Peyer's patch (tissue), 4 donors: Measurements from ENCODE around the gene BRAF. TPM values are rescaled to one million over a fixed set of nuclear protein-coding genes. Genes with fewer than 3 reads are reported as not detected.

Experiments used
- DNase-seq, 3 donors: peaks; one replicate each; pipeline ENCODE4 v3.0.0-alpha.2; 2017 to 2019
- H3K27ac ChIP-seq, 4 donors: fragments of 200-600 bp; sonication (generic); one replicate each; pipeline ENCODE4 v1.5.1; 2016 to 2019
- H3K27me3 ChIP-seq, 2 donors: fragments of 200-600 bp; sonication (generic); one replicate each; pipeline ENCODE4 v1.5.1; 2019
- H3K36me3 ChIP-seq, 3 donors: fragments of 200-600 bp; sonication (generic); one replicate each; pipeline ENCODE4 v1.5.1; 2016 to 2019
- H3K4me1 ChIP-seq, 4 donors: fragments of 200-600 bp; sonication (generic); one replicate each; pipeline ENCODE4 v1.5.1; 2016 to 2019
- H3K4me3 ChIP-seq, 4 donors: fragments of 200-600 bp; sonication (generic); 1 replicate in 3 of 4; 2 replicates in 1 of 4; pipeline ENCODE4 v1.5.1; 2016 to 2019; ENCODE audit warnings: mild to moderate bottlenecking in 1 of 4
- H3K9me3 ChIP-seq, 4 donors: fragments of 200-600 bp; sonication (generic); one replicate each; pipeline ENCODE4 v1.5.1; 2016 to 2019; ENCODE audit warnings: mild to moderate bottlenecking in 1 of 4
- CTCF ChIP-seq, 6 experiments: fragments of 450-650 bp in 4 of 6; fragments of 200-600 bp in 2 of 6; sonication (generic) in 1 of 6; IDR thresholded peaks; one replicate each; pipeline ENCODE4 v1.5.1; 2017 to 2019; ENCODE audit warnings: antibody characterized with exemption in 6 of 6, mild to moderate bottlenecking in 3 of 6, moderate library complexity in 1 of 6
- POLR2A ChIP-seq, 2 donors: fragments of 450-650 bp; IDR thresholded peaks; one replicate each; pipeline ENCODE4 v1.5.1; 2017; ENCODE audit warnings: antibody characterized with exemption in 2 of 2, mild to moderate bottlenecking in 2 of 2, moderate library complexity in 2 of 2
- total RNA-seq, 4 donors: library from RNA; depleted of rRNA; stranded (reverse); fragments of >200 nt; gene quantifications; one replicate each; pipeline ENCODE4 v1.1.0, GENCODE V29; 2016

Gene BRAF
- total RNA-seq, 4 donors from 2014 or later, result 26.3 to 97.4 (median 47.6) TPM

- no peaks in the 10 kb centered on the region for H3K27me3 ChIP-seq
- H3K27ac ChIP-seq, result no peak overlapping the region
- H3K36me3 ChIP-seq, result no peaks in the 10 kb centered on the region
- H3K4me3 ChIP-seq, result no peak overlapping the region
- DNase-seq, result peak; percentile 55 to 84 (median 60)
- H3K9me3 ChIP-seq, result no peaks in the 10 kb centered on the region
- H3K4me1 ChIP-seq, result peaks cover 0 to 9% (median 0%) of the 10 kb centered on the region in 4 donors
- TF ChIP-seq CTCF (IDR thresholded peaks at IDR 0.05) (peak; percentile 49 to 84 (median 76)), POLR2A (IDR thresholded peaks at IDR 0.05) (no peak)
These were observed 113.7 kb downstream of the BRAF start for GRCh38 chr7:140810830-140811556.

GRCh38 chr7:140810385-140810784 is 114.3 kb downstream of the BRAF start:
- Histone ChIP-seq H3K9me3 (no peaks in the 10 kb centered on the region), H3K36me3 (no peaks in the 10 kb centered on the region), H3K27me3 (no peaks in the 10 kb centered on the region), H3K4me1 (peaks cover 0 to 9% (median 0%) of the 10 kb centered on the region in 4 donors), H3K4me3 (no peak overlapping the region), H3K27ac (no peak overlapping the region)
- no peak for DNase-seq
- TF ChIP-seq POLR2A (IDR thresholded peaks at IDR 0.05) (no peak), CTCF (IDR thresholded peaks at IDR 0.05) (no peak)

GRCh38 chr7:140778975-140779374 is 145.8 kb downstream of the BRAF start:
- no peak for DNase-seq
- Histone ChIP-seq H3K4me3 (no peak overlapping the region), H3K27me3 (no peaks in the 10 kb centered on the region), H3K36me3 (peaks cover 0 to 61% (median 0%) of the 10 kb centered on the region in 3 donors), H3K4me1 (no peaks in the 10 kb centered on the region), H3K9me3 (no peaks in the 10 kb centered on the region), H3K27ac (no peak overlapping the region)
- TF ChIP-seq POLR2A (IDR thresholded peaks at IDR 0.05), result no peak
- no peak for TF ChIP-seq CTCF (IDR thresholded peaks at IDR 0.05)

GRCh38 chr7:140778568-140778967 is 146.2 kb downstream of the BRAF start:
- H3K27ac ChIP-seq, result no peak overlapping the region
- no peaks in the 10 kb centered on the region for H3K9me3 ChIP-seq
- H3K4me1 ChIP-seq, result no peaks in the 10 kb centered on the region
- TF ChIP-seq CTCF (IDR thresholded peaks at IDR 0.05) (no peak), POLR2A (IDR thresholded peaks at IDR 0.05) (no peak)
- DNase-seq, result no peak
- H3K36me3 ChIP-seq, result peaks cover 0 to 65% (median 0%) of the 10 kb centered on the region in 3 donors
- no peak overlapping the region for H3K4me3 ChIP-seq
- H3K27me3 ChIP-seq, result no peaks in the 10 kb centered on the region

GRCh38 chr7:140774371-140774770 is 150.4 kb downstream of the BRAF start:
- Histone ChIP-seq H3K36me3 (peaks cover 0 to 45% (median 0%) of the 10 kb centered on the region in 3 donors), H3K4me3 (no peak overlapping the region), H3K9me3 (no peaks in the 10 kb centered on the region), H3K27ac (no peak overlapping the region), H3K27me3 (no peaks in the 10 kb centered on the region), H3K4me1 (no peaks in the 10 kb centered on the region)
- no peak for TF ChIP-seq POLR2A (IDR thresholded peaks at IDR 0.05)
- no peak for TF ChIP-seq CTCF (IDR thresholded peaks at IDR 0.05)
- no peak for DNase-seq
